Adipocyte (in vitro differentiated cells): ENCODE results near the gene ZNF547.

Source experiments
- DNase-seq: peaks from one replicate; pipeline ENCODE4 v3.0.0-alpha.2; 2015; ENCODE audit warnings: low read depth
- H3K27me3 ChIP-seq: replicated peaks from 2 replicates; pipeline ENCODE4 v1.7.0; 2013; ENCODE audit warnings: mild to moderate bottlenecking, low read length, moderate library complexity; ENCODE audit not compliant: control insufficient read depth, insufficient read depth
- H3K36me3 ChIP-seq: 2 replicates; pipeline ENCODE4 v1.7.0; 2013; ENCODE audit warnings: low read length, mild to moderate bottlenecking, moderate library complexity; ENCODE audit not compliant: control insufficient read depth, insufficient read depth, severe bottlenecking
- H3K4me1 ChIP-seq: 2 replicates; pipeline ENCODE4 v1.7.0; 2013; ENCODE audit warnings: mild to moderate bottlenecking, low read length, moderate library complexity; ENCODE audit not compliant: control insufficient read depth, insufficient read depth
- H3K4me3 ChIP-seq: 2 replicates; pipeline ENCODE4 v1.7.0; 2013; ENCODE audit warnings: mild to moderate bottlenecking, low read length, moderate library complexity
- H3K9ac ChIP-seq: 2 replicates; pipeline ENCODE4 v1.7.0; 2013; ENCODE audit warnings: mild to moderate bottlenecking, low read length, moderate library complexity
- H3K9me3 ChIP-seq: 2 replicates; pipeline ENCODE4 v1.7.0; 2013; ENCODE audit warnings: mild to moderate bottlenecking, low read length, moderate library complexity; ENCODE audit not compliant: control insufficient read depth

Gene ZNF547

GRCh38 chr19:57406516-57407123 lies 43.3 kb downstream of the ZNF547 start:
- peak; percentile 83 for DNase-seq

GRCh38 chr19:57410877-57411671 lies 47.7 kb downstream of the ZNF547 start, which contains the start of gene ZNF17:
Gene ZNF17 (plus strand): TSS chr19:57411161. CDS start chr19:57413616, 2,455 bp downstream.
- H3K36me3 ChIP-seq, result peaks cover 13% of the 10 kb centered on the region
- H3K9ac ChIP-seq, result peak within 1 kb of the TSS; percentile 90
- H3K9me3 ChIP-seq, result no peaks in the 10 kb centered on the region
- peak within 1 kb of the TSS; percentile 96 for H3K4me3 ChIP-seq
- peak; percentile 98 for DNase-seq
- peaks cover 13% of the 10 kb centered on the region for H3K4me1 ChIP-seq
- H3K27me3 ChIP-seq, result no peaks in the 10 kb centered on the region

More at GRCh38 chr19:57406516-57407123, 43.3 kb downstream of the ZNF547 start:
- H3K27me3 ChIP-seq, result no peaks in the 10 kb centered on the region
- no peak overlapping the region for H3K9ac ChIP-seq
- peaks cover 7% of the 10 kb centered on the region for H3K4me1 ChIP-seq
- no peak overlapping the region for H3K4me3 ChIP-seq
- no peaks in the 10 kb centered on the region for H3K9me3 ChIP-seq
- no peaks in the 10 kb centered on the region for H3K36me3 ChIP-seq

- H3K4me3 ChIP-seq, result no peak overlapping the region
- H3K9me3 ChIP-seq, result peaks cover 26% of the 10 kb centered on the region
- no peak for DNase-seq
- H3K4me1 ChIP-seq, result no peaks in the 10 kb centered on the region
- no peak overlapping the region for H3K9ac ChIP-seq
- no peaks in the 10 kb centered on the region for H3K27me3 ChIP-seq
- peaks cover 54% of the 10 kb centered on the region for H3K36me3 ChIP-seq
These were observed 56.1 kb downstream of the ZNF547 start for GRCh38 chr19:57419439-57419838.

- DNase-seq, result no peak
- H3K9me3 ChIP-seq, result peaks cover 26% of the 10 kb centered on the region
These were observed 57.7 kb downstream of the ZNF547 start for GRCh38 chr19:57421037-57421436.

More at GRCh38 chr19:57421037-57421436, 57.7 kb downstream of the ZNF547 start:
- H3K4me1 ChIP-seq, result no peaks in the 10 kb centered on the region
- no peak overlapping the region for H3K9ac ChIP-seq
- no peaks in the 10 kb centered on the region for H3K27me3 ChIP-seq
- H3K36me3 ChIP-seq, result peaks cover 47% of the 10 kb centered on the region
- H3K4me3 ChIP-seq, result no peak overlapping the region
